Stimulated activated CD8-positive, alpha-beta memory T cell treated with anti-CD3 and anti-CD28 coated beads, Interleukin-12 subunit alpha, Interleukin-12 subunit beta, amount 100 ng/mL, for 24 hours (primary cell): Measurements from ENCODE around the gene VAT1L.
"Not testable (repeated sequence)": the region's sequence is repeated elsewhere in the genome, so short reads cannot be mapped to it uniquely, and the experiment has no call there.

Experiments used
- DNase-seq: peaks from one replicate; pipeline ENCODE4 v3.0.0-alpha.2; 2020; ENCODE audit errors: extremely low read depth

The VAT1L gene

GRCh38 chr16:77992381-77992780, 204.0 kb downstream of the VAT1L start:
- DNase-seq = not testable (repeated sequence)

DNA sequence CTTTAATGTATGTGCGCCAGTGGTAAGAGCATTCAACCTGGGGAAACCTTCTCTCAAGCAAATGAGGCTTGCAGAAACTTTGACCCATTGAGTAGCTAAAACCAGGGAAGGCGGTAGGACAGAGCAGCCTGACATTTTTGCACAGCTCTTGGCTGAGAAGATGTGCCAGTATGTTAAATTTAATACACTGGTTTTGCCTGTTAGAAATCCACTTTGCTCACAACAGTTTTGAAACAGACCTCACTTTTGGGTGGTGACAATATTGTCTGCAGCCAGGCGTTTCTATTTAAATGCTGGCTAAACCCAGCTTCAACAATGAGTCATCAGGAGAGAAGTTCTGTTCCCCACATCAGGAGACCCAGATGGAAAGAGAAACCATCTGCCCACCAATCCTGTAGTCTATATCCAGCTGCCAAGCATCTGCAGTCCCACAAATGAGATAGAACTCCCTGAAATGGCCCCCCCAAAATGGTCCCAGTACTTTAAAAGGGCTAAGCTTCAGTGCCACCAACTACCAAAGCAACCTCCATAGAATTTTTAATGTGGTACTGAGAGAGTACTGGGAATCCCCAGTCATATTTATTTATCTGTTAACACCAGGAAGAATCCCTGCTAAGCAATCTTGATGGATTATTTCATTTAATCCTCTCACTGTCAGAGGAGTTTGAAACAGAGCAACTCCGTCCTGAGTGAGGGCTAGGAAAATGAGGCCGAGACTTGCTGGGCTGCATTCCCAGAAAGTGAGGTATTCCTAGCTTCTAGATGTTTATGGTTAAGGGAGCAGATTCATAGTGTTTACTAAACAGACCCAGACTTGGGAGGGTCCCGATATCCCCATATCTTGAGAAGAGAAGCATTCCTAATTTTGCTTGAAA, 205.0 kb downstream of the VAT1L start:
- DNase-seq = no peak

- DNase-seq = no peak
Measured at GRCh38 chr16:77995843-77996455, 207.6 kb downstream of the VAT1L start.

DNA sequence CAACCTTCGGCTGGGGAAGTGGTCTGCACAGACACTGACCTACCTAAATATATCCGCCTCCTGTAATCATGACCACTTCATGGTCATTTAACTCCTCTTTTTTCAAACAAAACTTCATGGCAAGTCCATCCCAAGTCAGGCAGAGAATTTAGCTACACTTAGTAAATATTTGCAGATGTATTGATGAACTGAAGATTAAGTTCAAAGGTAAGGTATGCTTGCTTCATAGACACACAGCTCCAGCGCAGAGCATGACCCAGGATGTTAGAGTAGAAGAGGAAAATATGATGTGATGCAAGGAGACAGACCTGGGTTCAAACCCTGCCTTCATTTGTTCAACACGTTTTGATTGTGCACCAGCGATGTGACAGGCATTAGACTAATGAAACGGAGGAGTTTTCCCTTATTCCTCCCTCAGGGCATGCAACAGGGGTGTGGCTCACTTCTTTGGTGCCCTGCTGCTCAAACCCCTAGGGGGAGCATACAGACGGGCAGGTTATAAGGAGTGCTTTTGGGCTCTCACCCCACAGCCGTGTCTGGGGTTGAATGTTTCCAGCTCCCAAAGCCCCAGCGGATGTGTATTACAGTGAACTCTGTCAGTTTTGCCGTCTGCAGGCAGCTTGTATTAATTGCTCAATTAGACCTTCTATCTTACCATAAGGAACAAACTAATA, 210.1 kb downstream of the VAT1L start:
- no peak for DNase-seq

- no peak for DNase-seq
Measured at GRCh38 chr16:78001451-78002025, 213.2 kb downstream of the VAT1L start.

DNA sequence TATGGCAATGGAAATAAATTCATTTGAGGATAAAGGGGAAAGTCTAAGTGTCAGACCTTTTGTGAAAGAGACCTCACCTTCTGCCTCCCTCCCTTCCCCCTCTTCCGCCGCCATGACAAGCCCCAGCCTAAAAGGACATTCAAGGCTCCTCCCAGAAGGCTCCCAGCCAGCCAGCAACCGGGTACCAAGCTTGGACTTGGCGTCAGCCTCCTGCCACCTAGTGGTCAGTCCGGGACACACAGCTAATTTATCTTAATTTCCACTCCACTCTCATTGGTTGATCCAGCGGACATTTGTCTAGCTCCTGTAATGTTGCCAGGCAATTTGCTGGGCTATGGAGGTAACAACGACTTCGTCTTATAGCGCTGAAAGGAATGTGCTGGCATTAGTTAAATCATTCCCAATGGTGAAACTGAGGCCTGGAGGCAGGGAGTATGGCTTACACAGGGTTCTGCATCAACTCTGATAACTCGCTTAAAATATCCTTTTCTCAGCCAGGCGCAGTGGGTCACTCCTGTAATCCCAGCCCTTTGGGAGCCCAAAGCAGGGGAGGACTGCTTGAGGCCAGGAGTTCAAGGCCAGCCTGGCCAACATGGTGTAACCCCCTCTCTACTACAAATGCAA, 214.7 kb downstream of the VAT1L start:
- DNase-seq = peak; percentile 19

DNA sequence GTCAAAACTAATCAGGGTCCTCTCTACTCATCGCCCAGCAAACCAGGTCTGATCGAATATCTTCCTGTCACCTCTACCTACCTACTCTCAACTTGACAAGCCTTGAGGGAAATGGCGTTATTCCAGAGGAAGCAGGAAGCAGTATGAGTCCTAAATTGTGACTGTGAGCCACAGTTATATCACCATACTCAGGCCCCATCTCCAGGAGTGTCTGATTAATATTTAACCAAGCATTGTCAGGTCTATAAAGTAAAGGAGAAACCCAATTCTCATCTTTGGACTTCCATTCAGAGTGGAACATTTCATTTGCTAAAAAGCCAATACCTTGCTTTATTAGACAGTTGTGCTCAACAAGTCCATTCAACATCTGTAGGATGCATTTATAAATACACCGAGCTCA, 216.2 kb downstream of the VAT1L start:
- no peak for DNase-seq

GRCh38 chr16:78005881-78006280, 217.5 kb downstream of the VAT1L start:
- DNase-seq = no peak

GRCh38 chr16:78007121-78007520, 218.8 kb downstream of the VAT1L start:
- no peak for DNase-seq

DNA sequence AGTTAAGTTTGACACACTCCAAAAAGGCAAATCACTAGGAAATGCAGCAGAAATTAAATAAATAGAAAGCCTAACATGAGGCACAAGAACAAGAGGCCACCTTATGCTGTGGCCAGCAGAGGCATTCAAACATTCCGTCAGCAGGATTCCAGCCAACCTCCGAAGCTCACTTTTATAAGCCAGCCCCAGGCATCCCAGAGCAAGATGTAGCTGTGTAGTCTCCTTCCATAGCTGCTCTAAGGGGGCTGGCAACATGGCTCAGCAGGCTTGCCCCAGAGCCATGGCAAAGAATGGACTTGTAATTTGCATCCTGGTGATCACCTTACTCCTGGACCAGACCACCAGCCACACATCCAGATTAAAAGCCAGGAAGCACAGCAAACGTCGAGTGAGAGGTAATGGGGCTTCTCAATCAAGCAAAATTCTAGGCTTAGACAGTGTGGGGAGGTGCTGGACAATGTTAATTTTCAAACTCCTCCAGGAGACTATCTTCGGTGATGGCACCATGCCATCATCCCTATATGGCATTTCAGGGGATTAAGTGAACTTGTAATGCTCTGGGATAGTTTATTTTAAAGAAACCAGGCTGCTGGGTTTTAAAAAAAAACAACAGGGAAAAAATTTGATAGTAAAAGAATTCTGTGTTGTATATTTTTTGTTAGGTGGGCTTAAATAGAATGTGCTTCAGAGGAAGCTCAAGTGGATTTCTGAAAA, 234.1 kb downstream of the VAT1L start, which contains the start of gene CLEC3A:
Gene CLEC3A, plus strand, starts transcription at position 202 of the 714 bp plus-strand sequence. Its CDS starts 79 bp downstream, at position 281.
- no peak for DNase-seq

DNA sequence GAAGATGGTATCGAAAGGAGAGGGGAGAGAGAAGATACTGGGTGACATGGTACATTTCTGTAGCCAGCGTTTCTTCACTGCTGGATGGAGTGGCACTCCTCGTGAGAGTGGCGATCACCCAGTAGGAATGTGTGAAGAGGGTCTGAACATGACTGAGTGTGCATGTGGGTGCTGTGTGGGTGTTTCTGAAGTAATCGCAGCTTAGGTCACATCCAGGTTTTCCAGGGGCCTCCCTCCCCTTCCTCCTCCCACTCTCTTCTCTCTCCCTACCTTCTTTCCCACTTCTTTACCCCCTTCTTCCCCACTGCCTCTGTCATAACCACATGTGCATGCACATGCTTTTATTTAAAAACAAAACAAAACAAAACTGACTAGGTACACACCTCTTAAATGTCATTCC, 235.8 kb downstream of the VAT1L start:
- no peak for DNase-seq

GRCh38 chr16:78025631-78026030, 237.3 kb downstream of the VAT1L start:
- DNase-seq = no peak

DNA sequence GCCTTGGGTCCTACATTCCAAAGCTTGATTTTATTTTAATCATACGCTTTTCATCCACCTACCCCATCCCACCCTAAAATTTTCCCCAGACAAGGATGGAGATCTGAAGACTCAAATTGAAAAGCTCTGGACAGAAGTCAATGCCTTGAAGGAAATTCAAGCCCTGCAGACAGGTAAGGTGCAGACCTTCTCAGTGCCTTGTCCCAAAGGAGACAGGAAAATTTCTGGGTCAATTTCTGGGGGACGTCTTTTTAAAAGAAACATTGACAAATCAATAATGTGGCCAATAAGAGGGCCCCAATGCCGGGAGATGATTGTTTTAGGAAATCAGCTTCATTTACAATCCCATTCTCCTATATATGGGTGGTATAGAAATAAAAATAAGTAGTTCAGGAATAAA, 239.7 kb downstream of the VAT1L start:
- DNase-seq = no peak
